Gastrocnemius medialis (tissue), 4 donors: ENCODE results near the gene ADAMTS15. TPM values are rescaled to one million over a fixed set of nuclear protein-coding genes. Genes with fewer than 3 reads are reported as not detected.

Experiments used
- ATAC-seq, 2 donors: fragments of 150-250 bp; one replicate each; pipeline ENCODE4 v1.9.1; 2016
- DNase-seq, 2 donors: peaks; one replicate each; pipeline ENCODE4 v3.0.0-alpha.2; 2019
- H3K27ac ChIP-seq, 4 donors: fragments of 200-600 bp; sonication (generic); 1 replicate in 1 of 4; 2 replicates in 3 of 4; pipeline ENCODE4 v1.5.1; 2016 to 2018; ENCODE audit warnings: mild to moderate bottlenecking in 2 of 4, moderate library complexity in 1 of 4
- H3K27me3 ChIP-seq, 3 donors: fragments of 200-600 bp; sonication (generic) in 2 of 3; 1 replicate in 1 of 3; 2 replicates in 2 of 3; pipeline versions ENCODE4 v1.5.1 to v1.6.0; 2016 to 2019; ENCODE audit warnings: mild to moderate bottlenecking in 1 of 3, moderate library complexity in 1 of 3
- H3K36me3 ChIP-seq, 2 donors: fragments of 200-600 bp; sonication (generic) in 1 of 2; one replicate each; pipeline ENCODE4 v1.5.1; 2017 to 2018
- H3K4me1 ChIP-seq, 2 donors: fragments of 200-600 bp; sonication (generic) in 1 of 2; one replicate each; pipeline ENCODE4 v1.5.1; 2016 to 2017; ENCODE audit warnings: mild to moderate bottlenecking in 2 of 2
- H3K4me3 ChIP-seq, 4 donors: fragments of 200-600 bp; sonication (generic) in 3 of 4; 1 replicate in 1 of 4; 2 replicates in 3 of 4; pipeline ENCODE4 v1.5.1; 2016 to 2019; ENCODE audit warnings: mild to moderate bottlenecking in 2 of 4
- H3K9me3 ChIP-seq, 3 donors: fragments of 200-600 bp; sonication (generic) in 2 of 3; 1 replicate in 1 of 3; 2 replicates in 2 of 3; pipeline ENCODE4 v1.5.1; 2016 to 2019
- POLR2A ChIP-seq, 2 donors: fragments of 450-650 bp; IDR thresholded peaks; one replicate each; pipeline ENCODE4 v1.6.1; 2017; ENCODE audit warnings: antibody characterized with exemption in 2 of 2, mild to moderate bottlenecking in 2 of 2, moderate library complexity in 2 of 2
- in situ Hi-C, 4 donors: fragments of 200-750 bp; cut with MboI; loops; one replicate each; pipeline versions ENCODE4 v1.15.0 to v1.8.0; 2017; ENCODE audit warnings: low sequenced_read_pairs in 4 of 4
- intact Hi-C: fragments of 100-400 bp; cut with DNase I; formaldehyde crosslinking; loops from one replicate; pipeline ENCODE4 v1.15.1; 2023; ENCODE audit warnings: low total_unique reads
- total RNA-seq, 4 donors: library from RNA; depleted of rRNA; stranded (reverse); fragments of >200 nt; gene quantifications; one replicate each; pipeline versions ENCODE4 v1.1.0 to v1.2.3, GENCODE V29; 2016
- TF ChIP-seq, protein P1 (sequence below), 5 experiments: fragments of 450-650 bp in 3 of 5; fragments of 200-600 bp in 2 of 5; sonication (generic) in 2 of 5; IDR thresholded peaks in 4 of 5; conservative IDR thresholded peaks in 1 of 5; 1 replicate in 4 of 5; 2 replicates in 1 of 5; pipeline ENCODE4 v1.5.1; 2016 to 2019; ENCODE audit warnings: antibody characterized with exemption in 5 of 5, mild to moderate bottlenecking in 3 of 5, moderate library complexity in 3 of 5

The ADAMTS15 gene
- total RNA-seq, 4 donors from 2014 or later = 1.2 to 3.4 (median 1.9) TPM

DNA sequence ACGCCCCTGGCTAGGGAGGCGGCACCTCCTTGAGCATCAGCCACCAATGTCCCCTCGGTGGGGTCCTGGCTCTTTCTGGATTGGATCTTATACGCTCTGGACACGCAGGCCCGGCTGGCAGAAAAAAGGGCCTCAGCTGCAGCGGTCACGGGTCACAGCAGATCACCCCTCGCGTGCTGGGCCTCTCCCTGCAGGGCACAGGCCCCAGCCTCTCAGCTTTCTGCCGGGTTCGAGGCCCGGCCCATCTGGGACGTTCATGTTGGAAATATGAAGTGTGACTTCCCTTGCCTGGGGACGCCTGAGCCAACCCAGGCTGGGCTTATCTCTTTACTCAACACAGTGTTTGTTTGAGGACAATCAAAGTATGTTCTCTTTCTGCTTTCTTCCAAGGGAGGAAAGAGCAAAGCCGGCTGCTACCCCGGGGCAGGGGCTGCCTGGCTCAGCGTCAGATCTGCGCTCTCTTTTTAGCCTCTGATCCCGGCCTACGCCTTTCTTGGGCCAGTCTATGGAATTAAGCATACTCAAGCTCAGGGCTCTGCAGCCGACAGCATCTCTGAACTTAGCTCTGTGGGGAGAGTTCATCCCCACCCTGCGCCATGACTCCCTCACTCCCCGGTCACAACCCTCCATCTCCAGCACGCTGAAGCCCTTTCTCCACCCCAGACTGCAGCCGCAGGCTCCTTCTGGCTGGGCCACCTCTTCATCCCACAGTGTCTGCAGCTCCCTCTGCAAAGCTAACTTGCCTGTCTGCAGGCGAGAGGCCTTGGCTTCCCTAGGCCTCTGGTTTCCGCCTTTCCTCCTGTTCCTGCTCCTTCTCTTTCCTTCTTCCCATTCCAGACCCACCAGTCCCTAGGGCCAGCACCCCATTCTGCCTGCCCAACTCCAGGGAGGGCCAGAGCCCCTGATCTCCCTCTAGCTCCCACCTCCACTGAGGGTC lies 38.8 kb downstream of the ADAMTS15 start:
- no peak overlapping the region for H3K27ac ChIP-seq

DNA sequence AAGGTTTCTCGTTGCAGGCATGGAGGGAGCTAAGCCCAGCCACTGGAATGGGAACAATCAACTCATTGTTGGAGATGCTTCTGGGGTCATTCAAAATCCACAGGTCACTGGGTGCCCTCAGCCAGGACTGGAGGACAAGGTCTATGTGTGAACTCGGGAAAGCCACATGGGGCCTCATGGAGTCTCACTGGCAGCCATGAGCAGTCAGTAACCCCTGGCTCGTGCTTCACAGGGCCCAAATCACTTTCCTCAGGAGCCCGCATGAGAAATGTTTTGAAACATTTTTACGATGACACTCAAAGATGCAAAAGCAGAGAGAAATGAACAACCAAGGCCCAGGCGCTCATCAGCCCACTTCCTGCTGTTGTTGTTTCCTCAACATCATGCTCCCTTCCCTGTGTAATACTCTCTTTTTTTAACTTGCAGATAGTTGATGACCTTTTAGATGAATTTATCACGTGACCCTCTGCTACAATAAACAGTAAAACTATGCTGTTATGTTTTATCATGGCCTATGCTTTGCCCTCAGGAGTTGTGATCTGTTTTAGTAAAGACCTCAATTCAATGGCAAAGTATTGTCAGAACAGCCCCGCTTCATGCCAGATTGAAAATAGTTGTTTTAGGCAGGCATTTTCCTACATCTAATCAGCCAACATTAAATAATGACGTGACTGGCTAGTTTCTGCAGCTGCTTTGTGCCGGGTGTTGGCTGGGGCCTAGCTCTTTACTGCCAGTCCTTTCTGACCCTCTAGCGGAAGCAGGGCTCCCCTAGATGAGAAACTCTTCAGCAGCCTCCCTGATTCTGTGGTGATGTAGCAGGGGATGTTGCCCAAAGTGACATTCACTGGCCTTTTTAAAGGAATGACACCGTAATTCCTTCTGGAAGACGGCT lies 39.7 kb downstream of the ADAMTS15 start:
- intact Hi-C loops = no loop called here
- no peak for ATAC-seq
- H3K27ac ChIP-seq = no peak overlapping the region

More for the DNA sequence above, 38.8 kb downstream of the ADAMTS15 start:
- ATAC-seq (no peak), DNase-seq (no peak)
- in situ Hi-C loops (no loop called here), intact Hi-C loops (no loop called here)
- Histone ChIP-seq H3K36me3 (no peaks in the 10 kb centered on the region), H3K9me3 (no peaks in the 10 kb centered on the region), H3K4me3 (no peak overlapping the region), H3K27me3 (no peaks in the 10 kb centered on the region), H3K4me1 (no peaks in the 10 kb centered on the region)
- TF ChIP-seq, protein P1, sequence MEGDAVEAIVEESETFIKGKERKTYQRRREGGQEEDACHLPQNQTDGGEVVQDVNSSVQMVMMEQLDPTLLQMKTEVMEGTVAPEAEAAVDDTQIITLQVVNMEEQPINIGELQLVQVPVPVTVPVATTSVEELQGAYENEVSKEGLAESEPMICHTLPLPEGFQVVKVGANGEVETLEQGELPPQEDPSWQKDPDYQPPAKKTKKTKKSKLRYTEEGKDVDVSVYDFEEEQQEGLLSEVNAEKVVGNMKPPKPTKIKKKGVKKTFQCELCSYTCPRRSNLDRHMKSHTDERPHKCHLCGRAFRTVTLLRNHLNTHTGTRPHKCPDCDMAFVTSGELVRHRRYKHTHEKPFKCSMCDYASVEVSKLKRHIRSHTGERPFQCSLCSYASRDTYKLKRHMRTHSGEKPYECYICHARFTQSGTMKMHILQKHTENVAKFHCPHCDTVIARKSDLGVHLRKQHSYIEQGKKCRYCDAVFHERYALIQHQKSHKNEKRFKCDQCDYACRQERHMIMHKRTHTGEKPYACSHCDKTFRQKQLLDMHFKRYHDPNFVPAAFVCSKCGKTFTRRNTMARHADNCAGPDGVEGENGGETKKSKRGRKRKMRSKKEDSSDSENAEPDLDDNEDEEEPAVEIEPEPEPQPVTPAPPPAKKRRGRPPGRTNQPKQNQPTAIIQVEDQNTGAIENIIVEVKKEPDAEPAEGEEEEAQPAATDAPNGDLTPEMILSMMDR (IDR thresholded peaks at IDR 0.05 in 4 of 5, conservative IDR thresholded peaks at IDR 0.05 in 1 of 5) = no peak
- TF ChIP-seq POLR2A (IDR thresholded peaks at IDR 0.05) = no peak

DNA sequence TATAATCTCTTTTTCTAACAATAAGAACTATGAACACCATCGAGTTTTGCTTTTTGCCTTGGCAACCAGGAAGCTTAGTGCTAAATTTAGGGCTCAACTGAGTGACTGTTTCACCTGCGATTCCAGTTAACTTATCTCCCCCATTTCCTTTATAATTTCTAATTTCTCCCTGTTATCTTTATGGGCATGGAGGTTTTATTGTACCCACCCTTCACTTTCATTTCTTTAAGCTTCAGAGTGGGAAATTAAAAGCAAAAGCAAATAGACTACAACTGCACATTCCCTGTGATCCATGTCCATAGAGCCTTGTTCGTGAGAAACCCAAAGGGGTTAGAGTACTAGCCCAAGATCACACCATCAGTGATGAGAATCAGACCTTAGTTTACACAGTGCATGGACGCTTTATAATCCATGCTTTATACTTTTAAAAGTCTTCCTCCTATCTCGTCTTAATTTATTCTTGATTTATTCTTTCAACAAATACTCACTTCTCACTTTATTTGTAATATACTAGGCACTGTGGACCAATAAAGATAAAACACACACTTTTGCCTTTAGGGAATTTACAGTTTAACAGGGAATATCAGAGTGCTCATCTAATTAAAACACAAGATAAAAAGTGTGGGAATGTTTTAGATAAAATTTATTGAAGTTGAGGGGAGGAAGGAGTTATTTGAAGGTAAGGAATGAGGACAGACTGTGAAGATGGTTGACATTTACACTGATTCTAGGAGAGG lies 40.6 kb downstream of the ADAMTS15 start:
- Histone ChIP-seq H3K27me3 (no peaks in the 10 kb centered on the region), H3K4me1 (no peaks in the 10 kb centered on the region), H3K36me3 (no peaks in the 10 kb centered on the region), H3K27ac (no peak overlapping the region), H3K4me3 (no peak overlapping the region), H3K9me3 (no peaks in the 10 kb centered on the region)
- ATAC-seq (no peak), DNase-seq (no peak)
- intact Hi-C loops (no loop called here), in situ Hi-C loops (no loop called here)
- TF ChIP-seq, protein P1 (IDR thresholded peaks at IDR 0.05 in 4 of 5, conservative IDR thresholded peaks at IDR 0.05 in 1 of 5) = no peak
- no peak for TF ChIP-seq POLR2A (IDR thresholded peaks at IDR 0.05)

More for the DNA sequence above, 39.7 kb downstream of the ADAMTS15 start:
- no peaks in the 10 kb centered on the region for H3K9me3 ChIP-seq
- no peaks in the 10 kb centered on the region for H3K36me3 ChIP-seq
- no peak overlapping the region for H3K4me3 ChIP-seq
- TF ChIP-seq, protein P1 (IDR thresholded peaks at IDR 0.05 in 4 of 5, conservative IDR thresholded peaks at IDR 0.05 in 1 of 5) = no peak
- TF ChIP-seq POLR2A (IDR thresholded peaks at IDR 0.05) = no peak
- H3K4me1 ChIP-seq = no peaks in the 10 kb centered on the region
- in situ Hi-C loops = no loop called here
- no peaks in the 10 kb centered on the region for H3K27me3 ChIP-seq
- no peak for DNase-seq

DNA sequence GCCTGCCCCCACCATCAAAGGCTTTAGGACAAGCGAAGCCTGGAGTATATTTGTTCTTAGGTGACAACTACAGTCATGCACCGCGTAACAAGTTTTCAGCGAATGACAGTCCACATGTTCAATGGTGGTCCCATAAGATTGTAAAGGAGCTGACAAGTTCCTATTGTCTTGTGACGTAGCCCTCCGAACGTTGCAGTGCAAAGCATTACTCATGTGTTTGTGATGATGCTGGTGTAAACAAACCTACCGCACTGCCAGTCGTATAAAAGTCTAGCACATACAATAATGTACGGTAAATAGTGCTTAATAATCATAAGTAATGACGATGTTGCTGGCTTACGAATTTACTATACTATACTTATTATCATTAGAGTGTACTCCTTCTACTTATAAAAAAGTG lies 41.3 kb downstream of the ADAMTS15 start:
- Histone ChIP-seq H3K4me1 (no peaks in the 10 kb centered on the region), H3K27ac (no peak overlapping the region), H3K4me3 (no peak overlapping the region), H3K27me3 (no peaks in the 10 kb centered on the region), H3K9me3 (no peaks in the 10 kb centered on the region), H3K36me3 (no peaks in the 10 kb centered on the region)
- no peak for ATAC-seq
- no peak for DNase-seq
- intact Hi-C loops (no loop called here), in situ Hi-C loops (no loop called here)
- TF ChIP-seq POLR2A (IDR thresholded peaks at IDR 0.05) = no peak
- TF ChIP-seq, protein P1 (IDR thresholded peaks at IDR 0.05 in 4 of 5, conservative IDR thresholded peaks at IDR 0.05 in 1 of 5) = no peak
